Activated effector memory CD4-positive, alpha-beta T cell treated with anti-CD3 and anti-CD28 coated beads, Interleukin-2, amount 50 U/mL, for 16 hours (primary cell): ENCODE data around the gene ITGB2.
"Not testable (repeated sequence)": the region's sequence is repeated elsewhere in the genome, so short reads cannot be mapped to it uniquely, and the experiment has no call there.

ENCODE experiments used
- DNase-seq: peaks from one replicate; pipeline ENCODE4 v3.0.0-alpha.2; 2020

ITGB2 gene

DNA sequence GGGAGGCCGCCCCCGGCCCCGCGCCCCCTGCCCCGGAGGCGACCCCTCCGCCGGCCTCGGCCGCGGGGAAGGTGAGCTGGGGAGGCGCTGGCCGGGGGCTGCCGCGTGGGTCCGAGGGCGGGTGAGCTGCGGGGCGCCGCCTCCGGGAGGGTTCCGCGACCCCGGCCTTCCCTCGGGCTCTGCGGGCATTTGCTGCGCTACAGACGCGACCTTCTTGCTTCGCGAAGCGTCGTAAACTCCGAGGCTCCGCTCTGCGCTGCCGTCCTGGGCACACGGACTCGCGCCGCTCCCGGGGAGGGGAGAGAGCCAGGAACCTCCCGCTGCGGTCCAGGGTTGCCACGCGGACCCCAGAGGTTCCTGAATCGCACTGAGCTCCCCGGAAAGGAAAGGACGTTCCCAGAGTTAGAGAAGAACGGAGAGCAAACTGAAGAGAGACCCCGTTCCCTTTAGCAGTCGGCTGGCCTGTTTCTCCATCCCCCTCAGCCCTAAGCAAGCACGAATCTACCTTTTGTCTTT lies 19.5 kb upstream of the ITGB2 start:
- DNase-seq: no peak

GRCh38 chr21:44939532-44940115 lies 18.9 kb upstream of the ITGB2 start, which contains the start of gene SLX9:
Gene SLX9, plus strand, starts transcription at chr21:44940029. Its CDS starts 29 bp downstream, at chr21:44940058.
- peak; percentile 93 for DNase-seq

GRCh38 chr21:44938772-44939531 lies 18.3 kb upstream of the ITGB2 start:
- no peak for DNase-seq

GRCh38 chr21:44935533-44935927 lies 14.8 kb upstream of the ITGB2 start:
- DNase-seq: no peak

DNA sequence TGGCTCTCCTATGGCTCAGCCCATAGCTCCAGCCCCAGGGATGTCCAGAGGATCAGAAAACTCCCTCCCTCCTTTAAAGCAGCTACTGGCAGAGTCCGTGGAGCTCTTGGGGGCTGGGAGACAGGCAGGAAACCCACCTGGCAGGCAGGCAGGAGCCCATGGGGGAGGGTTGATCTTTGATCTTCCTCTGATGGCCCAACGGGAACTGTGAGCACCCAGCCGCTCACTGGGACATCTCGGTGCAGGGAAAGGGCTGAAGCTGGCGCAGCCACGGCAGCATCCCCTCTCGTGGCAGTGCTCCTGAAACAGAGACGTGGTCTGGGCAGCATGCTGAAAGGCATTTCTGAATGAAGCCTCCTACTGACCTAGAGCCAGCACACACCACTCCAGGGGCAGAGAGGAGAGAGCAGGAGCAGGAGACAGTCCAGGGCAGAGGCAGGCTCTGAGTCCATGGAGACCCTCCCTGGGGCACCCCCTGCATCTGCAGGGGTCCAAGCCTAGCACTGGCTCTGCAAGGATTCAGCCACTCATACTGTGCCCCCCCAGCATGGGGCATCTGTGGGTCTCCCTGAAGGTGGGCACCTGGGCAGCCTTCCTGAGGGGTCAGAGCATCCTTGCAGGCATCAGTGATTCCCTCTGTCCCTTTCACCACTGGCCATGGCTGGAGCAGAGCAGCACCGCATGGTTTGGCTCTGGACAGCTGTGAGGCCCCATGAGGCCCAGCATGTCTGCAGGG lies 14.3 kb upstream of the ITGB2 start:
- no peak for DNase-seq

DNA sequence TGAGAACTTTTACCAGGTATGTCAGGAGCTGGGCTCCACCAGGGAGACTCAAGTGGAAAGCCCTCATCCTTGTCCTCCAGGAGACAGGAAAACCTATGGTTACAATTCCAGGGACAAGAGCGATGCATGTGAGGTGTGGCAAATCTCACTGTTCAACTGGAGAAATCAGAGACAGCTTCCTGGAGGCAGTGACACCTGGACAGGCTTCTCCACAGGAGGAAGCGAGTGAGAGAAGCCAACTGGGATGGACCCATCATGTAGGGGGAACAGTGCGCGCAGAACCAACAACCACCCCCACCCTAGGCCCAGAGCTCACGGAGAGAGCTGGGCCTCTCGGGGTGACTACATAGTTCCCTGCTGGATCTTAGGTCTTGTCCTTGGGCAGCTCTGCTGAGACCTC lies 13.6 kb upstream of the ITGB2 start:
- no peak for DNase-seq

DNA sequence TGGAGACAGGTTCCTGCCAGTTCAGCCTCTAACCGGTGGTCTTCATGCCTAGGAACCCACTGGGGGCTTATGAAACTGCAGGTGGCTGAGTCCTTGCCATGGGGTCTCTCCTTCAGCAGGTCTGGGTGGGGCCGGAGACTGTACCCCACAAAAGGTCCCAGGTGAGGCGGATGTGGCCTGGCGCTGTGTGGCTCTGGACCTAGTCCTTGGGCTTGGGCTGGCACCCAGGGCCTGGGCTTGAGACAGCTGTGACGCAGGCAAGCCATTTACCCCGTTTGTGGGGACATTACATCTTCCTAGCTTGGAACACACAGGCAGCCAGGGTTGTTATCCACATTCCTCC lies 13.2 kb upstream of the ITGB2 start:
- no peak for DNase-seq

DNA sequence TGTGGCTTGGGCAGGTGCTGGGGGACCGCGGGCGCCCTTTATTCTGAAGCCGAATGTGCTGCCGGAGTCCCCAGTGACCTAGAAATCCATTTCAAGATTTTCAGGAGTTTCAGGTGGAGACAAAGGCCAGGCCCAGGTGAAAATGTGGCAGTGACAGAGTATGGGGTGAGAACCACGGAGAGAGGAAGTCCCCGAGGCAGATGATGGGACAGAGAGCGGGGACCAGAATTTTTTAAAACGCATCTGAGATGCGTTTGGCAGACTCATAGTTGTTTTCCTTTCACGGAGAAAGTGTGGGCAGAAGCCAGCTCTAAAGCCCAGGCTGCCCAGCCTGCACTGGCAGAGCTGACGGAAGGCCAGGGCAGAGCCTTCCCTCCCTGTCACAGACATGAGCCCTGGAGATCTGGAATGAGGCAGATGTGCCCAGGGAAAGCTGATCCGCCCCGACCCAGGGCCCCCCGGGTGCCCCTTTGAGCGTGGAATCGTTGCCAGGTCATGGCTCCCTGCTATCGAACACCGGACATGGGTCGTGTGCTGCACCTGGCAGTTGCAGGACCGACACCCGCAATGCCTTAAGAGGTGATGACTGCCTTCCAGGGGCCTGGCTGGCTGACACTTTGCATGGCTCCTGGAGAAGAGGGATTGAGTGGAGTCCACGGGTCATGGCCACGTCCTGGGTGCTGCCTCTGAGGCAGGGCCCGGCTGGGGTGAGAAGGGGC lies 12.7 kb upstream of the ITGB2 start:
- DNase-seq: no peak

- peak; percentile 89 for DNase-seq
These were observed 11.9 kb upstream of the ITGB2 start for GRCh38 chr21:44932408-44933181.

- peak; percentile 70 for DNase-seq
These were observed 11.1 kb upstream of the ITGB2 start for GRCh38 chr21:44931501-44932407.

GRCh38 chr21:44931137-44931500 lies 10.4 kb upstream of the ITGB2 start:
- peak; percentile 72 for DNase-seq

- DNase-seq: peak; percentile 87
These were observed 9.9 kb upstream of the ITGB2 start for GRCh38 chr21:44930543-44930981.

DNA sequence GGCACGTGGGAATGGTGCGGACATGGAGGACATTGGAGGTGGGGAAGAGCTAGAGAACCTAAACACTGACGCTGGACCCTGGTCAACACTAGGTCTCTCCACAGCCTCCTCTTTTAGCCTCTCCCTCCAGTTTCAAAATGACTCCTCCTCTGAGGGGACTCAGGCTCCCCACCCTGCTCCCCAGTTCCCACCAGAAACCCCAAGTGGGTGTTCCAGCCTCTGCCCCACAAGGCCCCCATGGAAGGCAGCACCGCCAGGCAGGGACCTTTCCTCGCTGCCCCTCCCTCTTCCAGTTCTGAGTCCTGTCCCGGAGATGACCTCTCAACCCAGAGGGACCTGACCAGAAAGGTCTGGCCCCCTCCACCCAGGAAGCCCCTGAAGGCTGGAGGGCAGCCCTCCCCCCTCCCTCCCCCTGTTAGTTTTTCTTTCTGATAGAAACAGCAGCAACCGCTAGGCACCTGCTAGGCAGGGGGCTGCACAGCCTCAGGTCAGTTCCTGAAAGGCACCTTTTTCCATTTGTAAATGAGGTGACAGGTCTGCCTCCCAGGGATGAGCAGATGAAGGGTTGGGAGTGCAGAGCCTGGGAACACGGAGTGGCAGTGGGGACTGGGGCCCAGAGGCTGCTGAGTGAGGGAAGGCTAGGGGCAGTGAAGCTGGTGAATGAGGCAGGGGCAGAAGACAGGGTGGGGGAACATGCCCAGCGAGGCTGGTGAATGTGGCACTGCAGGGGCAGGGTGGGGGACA lies 9.3 kb upstream of the ITGB2 start:
- DNase-seq: peak; percentile 65

GRCh38 chr21:44929242-44929798 lies 8.6 kb upstream of the ITGB2 start:
- no peak for DNase-seq

- not testable (repeated sequence) for DNase-seq
These were observed 8.0 kb upstream of the ITGB2 start for GRCh38 chr21:44928500-44929241.

GRCh38 chr21:44927587-44928461 lies 7.1 kb upstream of the ITGB2 start:
- peak; percentile 94 for DNase-seq

DNA sequence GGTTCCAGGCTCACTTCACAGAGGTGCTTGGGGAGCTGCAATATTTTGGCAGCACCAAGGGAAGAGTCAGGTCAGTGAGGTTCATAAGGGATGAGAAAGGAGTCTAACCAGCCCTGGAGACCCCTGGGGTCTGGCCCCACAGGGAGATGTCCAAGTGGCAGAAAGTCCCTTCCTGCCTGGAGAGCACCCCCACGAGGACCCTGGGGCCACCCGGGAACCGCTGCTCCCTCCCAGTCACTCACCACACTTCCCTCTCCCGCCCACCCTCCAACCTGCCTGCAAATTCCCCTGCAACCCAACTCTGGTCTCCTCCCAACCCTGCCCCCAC lies 6.5 kb upstream of the ITGB2 start:
- no peak for DNase-seq

DNA sequence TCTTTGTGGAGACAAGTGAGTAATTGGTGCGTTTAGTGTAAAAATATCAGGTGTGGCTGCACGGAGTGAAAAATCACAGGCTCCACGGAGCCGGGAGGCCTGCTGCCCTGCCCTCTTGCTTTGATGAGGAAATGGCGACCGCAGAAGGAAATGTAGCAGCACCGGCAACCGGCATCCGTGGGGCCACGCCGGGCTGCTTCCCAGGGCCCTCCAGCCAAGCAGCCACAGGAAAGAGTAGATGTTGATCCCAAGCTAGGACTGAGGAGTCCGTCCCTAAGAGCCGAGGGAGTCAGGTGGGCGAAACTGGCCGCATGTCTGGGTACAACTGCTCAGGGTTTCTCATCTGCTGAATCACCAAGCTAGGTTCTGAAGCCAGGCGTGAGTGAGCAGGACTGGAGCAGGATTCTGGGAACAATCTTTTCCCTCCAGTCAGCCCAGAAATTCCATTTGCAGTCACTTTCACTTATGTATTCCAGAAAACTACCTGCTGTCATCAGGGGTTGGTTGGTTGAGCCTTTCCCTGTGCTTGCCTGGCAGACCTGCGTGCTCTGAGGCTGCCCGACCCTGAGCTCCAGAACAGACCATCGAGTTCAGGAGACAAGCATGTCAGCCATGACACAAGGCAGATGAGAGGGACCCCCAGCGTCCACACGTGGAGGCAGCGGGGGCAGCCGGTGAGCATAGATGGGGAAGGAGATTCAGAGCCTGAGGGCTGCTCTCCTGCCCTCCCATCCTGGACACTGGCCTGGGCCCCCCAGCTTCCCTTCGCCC lies 5.8 kb upstream of the ITGB2 start:
- DNase-seq: peak; percentile 85
